Activated naive CD8-positive, alpha-beta T cell (primary cell): ENCODE measurements around the gene PRPSAP2.
"Not testable (repeated sequence)": the region's sequence is repeated elsewhere in the genome, so short reads cannot be mapped to it uniquely, and the experiment has no call there.

Experiments used
- H3K27ac Mint-ChIP-seq: one replicate; pipeline ENCODE4 v1.8.0; 2021; ENCODE audit warnings: mixed read lengths
- H3K27me3 Mint-ChIP-seq: one replicate; pipeline ENCODE4 v1.8.0; 2021; ENCODE audit warnings: mixed read lengths
- H3K36me3 Mint-ChIP-seq: one replicate; pipeline ENCODE4 v1.8.0; 2021; ENCODE audit warnings: mixed read lengths
- H3K4me1 Mint-ChIP-seq: one replicate; pipeline ENCODE4 v1.8.0; 2021; ENCODE audit warnings: low read depth, mixed read lengths
- H3K4me3 Mint-ChIP-seq: one replicate; pipeline ENCODE4 v1.8.0; 2021; ENCODE audit warnings: mild to moderate bottlenecking, mixed read lengths
- H3K9me3 Mint-ChIP-seq: one replicate; pipeline ENCODE4 v1.8.0; 2021; ENCODE audit warnings: low read depth, mixed read lengths

The PRPSAP2 gene

DNA sequence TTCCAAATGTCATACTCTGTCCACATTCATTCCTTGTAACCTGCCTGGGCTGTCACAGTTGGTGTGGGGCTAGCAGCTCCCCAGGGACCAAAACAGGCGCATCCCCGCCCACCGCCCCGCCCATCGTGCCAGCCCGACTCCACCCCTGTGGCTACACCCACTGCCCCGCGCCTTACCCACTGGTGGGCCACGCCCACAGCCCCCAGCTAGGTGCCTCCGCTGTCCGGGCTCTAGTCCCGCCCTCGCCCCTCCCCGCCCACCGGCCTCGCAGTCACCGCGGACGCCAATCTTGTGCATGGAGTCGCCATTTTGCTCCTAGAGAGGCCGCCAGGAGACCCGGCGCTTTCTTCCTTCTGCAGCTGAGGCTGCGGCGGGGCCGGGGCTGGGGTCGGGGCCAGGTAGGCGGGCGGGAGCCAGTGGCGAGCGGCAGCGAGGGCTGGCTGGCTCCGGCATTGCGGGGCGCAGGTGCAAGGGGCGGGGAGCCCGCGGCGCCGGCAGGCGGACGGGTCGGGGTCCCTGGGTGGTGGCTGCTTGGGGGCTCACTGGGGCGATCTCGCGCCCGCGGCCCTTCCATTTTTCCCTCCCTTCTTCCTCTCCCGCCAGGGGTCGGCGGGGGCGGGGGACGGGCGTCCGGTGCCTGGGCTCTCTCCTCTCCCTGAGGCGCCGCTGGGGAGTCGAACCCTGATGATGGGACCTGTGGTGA lies at the start of gene PRPSAP2:
Gene PRPSAP2, plus strand, starts transcription at position 268 of the 703 bp plus-strand sequence. CDS start 7,703 bp downstream, outside the sequence.
- Mint-ChIP-seq H3K27me3 (no peaks in the 10 kb centered on the region), H3K27ac (peak within 1 kb of the TSS; percentile 82), H3K9me3 (no peaks in the 10 kb centered on the region), H3K36me3 (peaks cover 3% of the 10 kb centered on the region), H3K4me1 (peaks cover 53% of the 10 kb centered on the region), H3K4me3 (peak within 1 kb of the TSS; percentile 97)

- not testable (repeated sequence) for H3K4me1 Mint-ChIP-seq, H3K27me3 Mint-ChIP-seq, H3K4me3 Mint-ChIP-seq, H3K27ac Mint-ChIP-seq, H3K36me3 Mint-ChIP-seq, H3K9me3 Mint-ChIP-seq
Observed at GRCh38 chr17:18815924-18816323, 42.0 kb upstream of the PRPSAP2 start.

GRCh38 chr17:18816489-18817371 lies 41.2 kb upstream of the PRPSAP2 start:
- H3K4me3 Mint-ChIP-seq, H3K27ac Mint-ChIP-seq, H3K4me1 Mint-ChIP-seq, H3K27me3 Mint-ChIP-seq, H3K9me3 Mint-ChIP-seq, H3K36me3 Mint-ChIP-seq: not testable (repeated sequence)

DNA sequence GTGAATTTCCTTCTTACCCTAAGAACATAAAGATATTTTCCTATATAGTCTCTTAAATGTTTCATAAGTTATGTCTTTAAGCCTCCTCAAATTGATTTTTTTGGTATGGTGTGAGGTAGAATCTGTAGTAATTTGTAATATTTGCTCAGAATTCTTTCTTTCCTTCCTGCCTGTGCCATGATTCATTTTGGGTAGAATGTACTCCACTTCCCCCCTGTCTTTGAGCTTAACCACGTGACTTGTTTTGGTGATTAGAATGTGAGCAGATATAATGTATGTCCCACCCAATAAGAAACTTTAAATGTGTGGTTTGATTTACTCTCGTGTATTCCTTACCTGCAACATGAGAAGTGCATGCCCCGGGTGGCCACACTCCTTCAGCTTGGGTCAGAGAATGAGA lies 36.5 kb upstream of the PRPSAP2 start:
- not testable (repeated sequence) for H3K4me3 Mint-ChIP-seq, H3K4me1 Mint-ChIP-seq, H3K36me3 Mint-ChIP-seq, H3K27me3 Mint-ChIP-seq, H3K27ac Mint-ChIP-seq, H3K9me3 Mint-ChIP-seq

DNA sequence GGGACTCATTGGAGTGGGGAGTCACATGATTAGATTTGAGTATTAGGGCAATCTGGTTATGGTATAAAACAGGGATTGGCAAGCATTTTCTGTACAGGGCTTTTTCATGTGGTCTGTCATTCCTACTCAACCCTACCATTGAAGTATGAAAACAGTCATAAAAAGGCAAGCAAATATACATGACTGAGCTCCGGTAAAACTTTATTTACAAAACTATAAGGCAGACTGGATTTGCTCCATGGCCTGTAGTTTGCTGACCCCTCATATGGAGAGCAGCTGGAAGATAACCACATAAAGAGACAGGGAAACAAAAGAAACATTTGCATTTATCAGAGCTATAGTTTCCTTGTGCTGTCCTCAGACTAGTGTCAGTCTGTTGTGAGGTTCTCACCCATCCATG lies 30.3 kb upstream of the PRPSAP2 start:
- H3K9me3 Mint-ChIP-seq, H3K27me3 Mint-ChIP-seq, H3K4me1 Mint-ChIP-seq, H3K27ac Mint-ChIP-seq, H3K4me3 Mint-ChIP-seq, H3K36me3 Mint-ChIP-seq: not testable (repeated sequence)

- no peaks in the 10 kb centered on the region for H3K36me3 Mint-ChIP-seq
- H3K4me3 Mint-ChIP-seq = no peak overlapping the region
- no peaks in the 10 kb centered on the region for H3K27me3 Mint-ChIP-seq
- H3K4me1 Mint-ChIP-seq = no peaks in the 10 kb centered on the region
- H3K9me3 Mint-ChIP-seq = no peaks in the 10 kb centered on the region
- no peak overlapping the region for H3K27ac Mint-ChIP-seq
Observed at GRCh38 chr17:18848501-18848900, 9.4 kb upstream of the PRPSAP2 start.

DNA sequence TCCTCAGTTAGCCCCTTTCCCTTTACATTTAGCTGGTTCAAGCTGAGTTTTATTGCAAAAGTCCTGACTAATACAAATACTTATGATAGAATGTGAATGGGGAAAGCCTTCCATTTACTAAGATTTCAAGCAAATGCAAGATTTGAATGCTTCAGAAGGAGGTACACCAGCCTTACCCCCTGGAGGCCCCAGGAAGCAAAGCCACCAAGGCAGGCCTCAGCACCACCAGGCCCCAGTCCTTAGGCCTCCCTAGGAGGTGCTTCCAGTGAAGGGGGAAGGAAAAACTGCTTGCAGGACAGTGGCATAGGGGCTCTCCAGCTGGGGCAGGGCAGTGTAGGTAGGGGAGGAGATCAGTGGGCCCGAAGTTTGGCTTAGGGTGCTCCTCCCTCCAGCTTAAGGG lies 7.3 kb upstream of the PRPSAP2 start:
- Mint-ChIP-seq H3K4me1 (peaks cover 8% of the 10 kb centered on the region), H3K4me3 (no peak overlapping the region), H3K9me3 (no peaks in the 10 kb centered on the region), H3K27me3 (no peaks in the 10 kb centered on the region), H3K36me3 (no peaks in the 10 kb centered on the region), H3K27ac (no peak overlapping the region)

- Mint-ChIP-seq H3K27ac (no peak overlapping the region), H3K36me3 (no peaks in the 10 kb centered on the region), H3K27me3 (no peaks in the 10 kb centered on the region), H3K4me3 (no peak overlapping the region), H3K4me1 (peaks cover 13% of the 10 kb centered on the region), H3K9me3 (no peaks in the 10 kb centered on the region)
Observed at GRCh38 chr17:18851201-18851600, 6.7 kb upstream of the PRPSAP2 start.

DNA sequence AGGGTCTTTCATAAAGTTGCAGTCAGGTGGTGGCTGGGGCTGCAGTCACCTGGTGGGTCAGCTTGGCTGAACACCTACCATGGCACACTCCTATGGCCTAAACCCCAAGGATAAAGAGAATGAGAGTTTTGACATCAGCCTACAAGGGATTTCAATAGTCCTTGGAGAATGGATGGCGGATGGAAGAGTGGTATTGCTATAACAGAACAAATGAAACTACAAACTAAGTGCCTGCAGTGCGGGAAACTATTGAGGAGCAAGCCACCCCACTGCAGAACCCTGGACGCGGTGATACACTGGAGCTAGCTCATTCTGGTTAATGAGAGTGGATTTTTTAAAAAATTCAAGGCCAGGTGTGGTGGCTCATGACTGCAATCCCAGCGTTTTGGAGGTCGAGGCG lies 3.0 kb upstream of the PRPSAP2 start:
- Mint-ChIP-seq H3K27ac (no peak overlapping the region), H3K9me3 (no peaks in the 10 kb centered on the region), H3K4me1 (peaks cover 35% of the 10 kb centered on the region), H3K27me3 (no peaks in the 10 kb centered on the region), H3K36me3 (no peaks in the 10 kb centered on the region), H3K4me3 (peak overlapping the region; percentile 97)

DNA sequence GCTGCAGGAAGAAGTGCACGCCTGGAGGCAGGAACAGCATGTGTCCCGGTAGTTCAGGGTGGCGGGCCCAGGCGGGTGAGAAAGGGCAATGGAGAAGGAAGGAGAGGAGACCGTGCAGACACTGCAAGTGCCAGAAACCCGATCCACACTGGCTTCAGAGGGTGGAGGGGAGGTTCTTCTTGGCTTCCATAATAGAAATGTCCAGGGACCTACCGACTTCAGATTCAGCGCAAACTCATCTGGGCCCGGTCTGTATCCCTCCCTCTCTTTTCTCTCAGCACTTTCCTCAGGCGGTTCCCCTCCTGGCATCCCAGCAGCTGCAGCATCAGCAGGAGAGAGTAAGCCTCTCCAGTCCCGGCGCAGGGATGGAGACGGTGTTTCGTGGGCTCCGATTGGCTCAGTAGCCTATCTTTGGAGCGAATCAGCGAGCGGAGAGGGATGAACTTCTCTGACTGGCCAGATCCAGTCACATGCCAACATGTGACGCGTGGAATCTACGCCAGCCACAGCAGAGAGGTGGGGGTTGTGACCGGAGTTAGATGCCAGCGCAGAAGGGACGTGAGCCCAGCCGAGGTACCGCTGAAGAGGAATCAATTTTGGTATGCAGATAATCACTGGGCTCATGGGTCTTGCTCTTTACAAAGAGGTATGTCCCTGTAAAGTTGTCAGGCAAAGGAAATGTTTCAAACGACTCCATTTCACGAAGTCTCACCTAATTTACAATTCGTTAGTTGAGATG lies 1.9 kb upstream of the PRPSAP2 start:
- H3K4me1 Mint-ChIP-seq = peaks cover 46% of the 10 kb centered on the region
- peak overlapping the region; percentile 89 for H3K27ac Mint-ChIP-seq
- H3K27me3 Mint-ChIP-seq = no peaks in the 10 kb centered on the region
- H3K36me3 Mint-ChIP-seq = peaks cover 3% of the 10 kb centered on the region
- H3K9me3 Mint-ChIP-seq = no peaks in the 10 kb centered on the region
- H3K4me3 Mint-ChIP-seq = peak overlapping the region; percentile 97

DNA sequence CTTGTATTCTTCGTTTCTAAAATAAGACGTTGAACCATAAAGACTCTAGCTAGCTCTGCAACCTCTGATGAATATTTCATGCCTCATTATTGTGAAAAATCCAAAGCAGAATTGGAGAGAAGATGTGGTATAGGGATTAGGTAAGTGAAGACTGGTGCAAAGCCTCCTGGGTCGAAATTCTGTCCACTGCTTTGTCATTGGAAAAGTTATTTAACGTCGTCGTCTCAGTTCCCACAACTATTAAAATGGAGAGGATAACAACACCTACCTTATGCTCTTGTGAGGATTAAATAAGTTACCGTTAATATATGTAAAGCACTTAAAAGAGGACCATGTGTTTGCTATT lies 1.4 kb upstream of the PRPSAP2 start:
- H3K9me3 Mint-ChIP-seq = no peaks in the 10 kb centered on the region
- peaks cover 3% of the 10 kb centered on the region for H3K36me3 Mint-ChIP-seq
- no peaks in the 10 kb centered on the region for H3K27me3 Mint-ChIP-seq
- peak overlapping the region; percentile 97 for H3K4me3 Mint-ChIP-seq
- peaks cover 48% of the 10 kb centered on the region for H3K4me1 Mint-ChIP-seq
- H3K27ac Mint-ChIP-seq = peak overlapping the region; percentile 89

DNA sequence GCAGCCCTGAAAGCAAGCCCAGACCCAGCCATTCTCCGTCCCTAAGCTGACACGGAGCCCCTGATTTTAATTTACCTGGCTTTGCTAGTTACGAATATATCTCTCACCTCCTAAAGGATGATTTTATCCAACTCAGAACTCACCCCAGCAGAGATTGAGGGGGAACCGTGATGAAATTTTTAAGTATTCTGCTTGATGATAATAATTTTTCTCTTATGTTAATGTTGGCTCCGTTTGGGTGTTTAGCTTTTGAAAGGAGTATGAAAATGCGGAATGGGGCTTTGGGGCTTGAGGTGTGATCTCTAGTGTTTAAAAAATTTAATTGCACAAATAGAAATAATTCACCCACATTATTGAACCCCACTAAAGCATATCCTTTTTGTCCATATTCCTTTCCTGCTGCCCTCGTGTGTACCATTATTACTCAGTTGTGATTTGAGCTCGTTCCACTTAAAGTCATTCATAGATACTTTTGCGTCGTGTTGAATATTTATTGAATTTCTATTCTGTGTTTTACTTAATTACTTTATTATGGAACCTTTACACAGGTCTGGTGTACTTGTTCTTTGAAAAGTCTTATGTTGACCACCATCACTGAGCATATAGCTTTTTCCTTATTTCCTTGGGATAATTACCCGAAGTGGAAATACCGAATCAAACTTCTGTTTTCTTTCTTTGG lies 775 bp downstream of the PRPSAP2 start:
- peak overlapping the region; percentile 82 for H3K27ac Mint-ChIP-seq
- peaks cover 3% of the 10 kb centered on the region for H3K36me3 Mint-ChIP-seq
- peaks cover 55% of the 10 kb centered on the region for H3K4me1 Mint-ChIP-seq
- peak overlapping the region; percentile 93 for H3K4me3 Mint-ChIP-seq
- H3K27me3 Mint-ChIP-seq = no peaks in the 10 kb centered on the region
- H3K9me3 Mint-ChIP-seq = no peaks in the 10 kb centered on the region

DNA sequence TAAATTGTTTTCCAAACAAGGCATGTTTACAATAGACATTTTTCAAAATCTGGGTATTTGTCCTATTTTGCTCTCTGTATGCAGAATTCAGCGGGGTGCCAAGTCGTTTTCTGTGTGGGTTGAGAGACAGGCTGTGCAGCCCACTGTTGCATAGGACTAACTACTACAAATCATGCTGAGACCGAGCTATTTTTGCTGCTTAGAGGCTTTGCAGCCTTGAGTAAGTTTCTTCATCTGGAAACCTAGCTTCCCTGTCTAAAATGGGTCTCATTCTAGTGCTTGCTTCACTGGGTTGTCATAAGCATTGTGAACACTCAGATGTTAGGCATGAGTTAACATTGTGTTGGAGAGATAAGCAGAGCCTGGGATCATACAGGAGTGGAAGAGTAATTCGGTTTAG lies 1.3 kb downstream of the PRPSAP2 start:
- H3K4me3 Mint-ChIP-seq = peak overlapping the region; percentile 93
- peak overlapping the region; percentile 82 for H3K27ac Mint-ChIP-seq
- peaks cover 55% of the 10 kb centered on the region for H3K4me1 Mint-ChIP-seq
- no peaks in the 10 kb centered on the region for H3K9me3 Mint-ChIP-seq
- peaks cover 3% of the 10 kb centered on the region for H3K36me3 Mint-ChIP-seq
- H3K27me3 Mint-ChIP-seq = no peaks in the 10 kb centered on the region

DNA sequence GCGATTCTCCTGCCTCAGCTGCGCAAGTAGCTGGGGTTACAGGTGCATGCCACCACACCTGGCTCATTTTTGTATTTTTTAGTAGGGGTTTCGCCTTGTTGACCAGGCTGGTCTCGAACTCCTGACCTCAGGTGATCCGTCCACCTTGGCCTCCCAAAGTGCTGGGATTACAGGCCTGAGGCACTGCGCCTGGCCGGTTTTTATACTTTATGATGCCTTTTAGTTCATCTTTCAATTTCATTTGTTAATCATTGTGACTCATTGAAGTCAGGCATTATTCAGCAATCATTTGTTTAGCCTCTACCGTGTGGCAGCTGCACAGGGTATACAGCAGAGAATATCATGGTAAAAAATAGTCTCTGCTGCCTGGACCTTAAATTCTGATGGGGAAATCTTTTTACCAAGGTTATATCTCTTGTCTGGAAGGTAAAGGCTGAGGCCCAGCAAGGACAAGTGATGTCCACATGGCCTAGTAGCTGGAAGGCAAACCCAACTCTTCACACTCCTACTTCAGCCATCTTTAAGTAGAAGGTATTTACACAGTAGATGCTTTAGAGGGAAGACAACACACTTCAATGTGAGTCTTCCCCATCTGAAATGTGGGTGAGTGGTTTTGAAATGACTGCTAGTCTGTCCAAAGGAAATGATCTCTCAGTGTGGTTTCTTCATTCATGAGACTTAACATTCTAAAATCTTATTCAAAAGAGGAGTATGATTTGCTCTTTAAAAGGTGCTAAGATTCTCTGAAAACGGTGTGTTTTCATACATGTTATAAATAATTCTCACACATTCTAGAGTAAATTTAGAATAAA lies 2.4 kb downstream of the PRPSAP2 start:
- Mint-ChIP-seq H3K4me3 (peak overlapping the region; percentile 80), H3K9me3 (no peaks in the 10 kb centered on the region), H3K27me3 (no peaks in the 10 kb centered on the region), H3K36me3 (peaks cover 3% of the 10 kb centered on the region), H3K27ac (peak overlapping the region; percentile 68), H3K4me1 (peaks cover 55% of the 10 kb centered on the region)
